Prostate gland (tissue), 2 donors: ENCODE measurements around the gene RBP7. TPM values are rescaled to one million over a fixed set of nuclear protein-coding genes. Genes with fewer than 3 reads are reported as not detected.
A peak's percentile ranks its signal among the peaks of the same experiment; 100 is the strongest.

Experiments used
- DNase-seq: peaks from one replicate; pipeline ENCODE4 v3.0.0-alpha.2; 2019; ENCODE audit warnings: low spot score
- H3K27ac ChIP-seq, 2 donors: fragments of 200-600 bp; sonication (generic); 2 replicates each; pipeline ENCODE4 v1.5.1; 2017 to 2019
- H3K27me3 ChIP-seq: fragments of 200-600 bp; sonication (generic); replicated peaks from 2 replicates; pipeline ENCODE4 v1.5.1; 2019; ENCODE audit not compliant: insufficient read depth
- H3K36me3 ChIP-seq, 2 donors: fragments of 200-600 bp; sonication (generic); 1 replicate in 1 of 2; 2 replicates in 1 of 2; pipeline versions ENCODE4 v1.5.1 to v1.8.1; 2017 to 2019
- H3K4me1 ChIP-seq: fragments of 200-600 bp; sonication (generic); replicated peaks from 2 replicates; pipeline ENCODE4 v1.5.1; 2019
- H3K4me3 ChIP-seq, 2 donors: fragments of 200-600 bp; sonication (generic); 2 replicates each; pipeline ENCODE4 v1.5.1; 2017 to 2019
- H3K9me3 ChIP-seq: fragments of 200-600 bp; sonication (generic); 2 replicates; pipeline ENCODE4 v1.5.1; 2017
- POLR2A ChIP-seq: fragments of 450-650 bp; IDR thresholded peaks from one replicate; pipeline ENCODE4 v1.6.1; 2016; ENCODE audit warnings: antibody characterized with exemption, mild to moderate bottlenecking
- POLR2AphosphoS5 ChIP-seq: sonication (generic); formaldehyde crosslinking; IDR thresholded peaks from one replicate; pipeline ENCODE4 v1.6.1; 2017; ENCODE audit warnings: antibody characterized with exemption
- WGBS: methylation state at CpG from one replicate; pipeline ENCODE4 v1.1.5; 2018; 5-methylcytosine and 5-hydroxymethylcytosine counted together
- intact Hi-C: fragments of 100-400 bp; cut with DNase I; formaldehyde crosslinking; loops from one replicate; pipeline ENCODE4 v1.14.2; 2022
- total RNA-seq, 2 donors: library from RNA; depleted of rRNA; stranded (reverse); fragments of >200 nt; gene quantifications; one replicate each; pipeline ENCODE4 v1.1.0, GENCODE V29; 2016
- TF ChIP-seq, protein P1 (sequence below), 4 experiments: fragments of 200-600 bp in 2 of 4; fragments of 450-650 bp in 2 of 4; sonication (generic) in 2 of 4; IDR thresholded peaks; 1 replicate in 3 of 4; 2 replicates in 1 of 4; pipeline ENCODE4 v1.5.1; 2016 to 2019; ENCODE audit warnings: antibody characterized with exemption in 4 of 4, mild to moderate bottlenecking in 2 of 4, moderate library complexity in 2 of 4

RBP7 gene
- total RNA-seq, 2 donors from 2014 or later = 5.9 to 23.5 TPM

DNA sequence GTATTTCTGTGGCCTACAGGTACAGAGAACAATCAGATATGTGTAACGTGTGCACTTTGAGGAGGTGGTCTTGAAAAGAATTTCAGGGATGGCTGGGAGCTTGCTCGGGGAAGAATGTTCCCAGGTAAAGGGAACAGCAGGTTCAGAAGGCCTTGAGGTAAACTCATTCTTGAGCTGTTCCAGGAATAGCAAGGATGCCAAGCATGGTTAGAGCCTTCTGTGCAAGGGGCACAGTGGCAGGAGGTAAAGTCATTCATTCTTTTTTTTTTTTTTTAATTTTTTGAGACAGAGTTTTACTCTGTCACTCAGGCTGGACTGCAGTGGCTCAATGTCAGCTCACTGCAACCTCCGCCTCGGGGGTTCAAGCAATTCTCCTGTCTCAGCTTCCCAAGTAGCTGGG, 45.7 kb downstream of the RBP7 start:
- no peaks in the 10 kb centered on the region for H3K9me3 ChIP-seq
- DNase-seq = no peak
- 94% methylated on average over 4 of the region's 4 CpGs for WGBS
- no peak overlapping the region for H3K4me3 ChIP-seq
- intact Hi-C loops = no loop called here
- TF ChIP-seq POLR2AphosphoS5 (no peak), POLR2A (no peak)
- TF ChIP-seq, protein P1, sequence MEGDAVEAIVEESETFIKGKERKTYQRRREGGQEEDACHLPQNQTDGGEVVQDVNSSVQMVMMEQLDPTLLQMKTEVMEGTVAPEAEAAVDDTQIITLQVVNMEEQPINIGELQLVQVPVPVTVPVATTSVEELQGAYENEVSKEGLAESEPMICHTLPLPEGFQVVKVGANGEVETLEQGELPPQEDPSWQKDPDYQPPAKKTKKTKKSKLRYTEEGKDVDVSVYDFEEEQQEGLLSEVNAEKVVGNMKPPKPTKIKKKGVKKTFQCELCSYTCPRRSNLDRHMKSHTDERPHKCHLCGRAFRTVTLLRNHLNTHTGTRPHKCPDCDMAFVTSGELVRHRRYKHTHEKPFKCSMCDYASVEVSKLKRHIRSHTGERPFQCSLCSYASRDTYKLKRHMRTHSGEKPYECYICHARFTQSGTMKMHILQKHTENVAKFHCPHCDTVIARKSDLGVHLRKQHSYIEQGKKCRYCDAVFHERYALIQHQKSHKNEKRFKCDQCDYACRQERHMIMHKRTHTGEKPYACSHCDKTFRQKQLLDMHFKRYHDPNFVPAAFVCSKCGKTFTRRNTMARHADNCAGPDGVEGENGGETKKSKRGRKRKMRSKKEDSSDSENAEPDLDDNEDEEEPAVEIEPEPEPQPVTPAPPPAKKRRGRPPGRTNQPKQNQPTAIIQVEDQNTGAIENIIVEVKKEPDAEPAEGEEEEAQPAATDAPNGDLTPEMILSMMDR (IDR thresholded peaks at IDR 0.05) = no peak
- no peak overlapping the region for H3K27ac ChIP-seq
- no peaks in the 10 kb centered on the region for H3K27me3 ChIP-seq
- H3K36me3 ChIP-seq = no peaks in the 10 kb centered on the region
- H3K4me1 ChIP-seq = peaks cover 13% of the 10 kb centered on the region

DNA sequence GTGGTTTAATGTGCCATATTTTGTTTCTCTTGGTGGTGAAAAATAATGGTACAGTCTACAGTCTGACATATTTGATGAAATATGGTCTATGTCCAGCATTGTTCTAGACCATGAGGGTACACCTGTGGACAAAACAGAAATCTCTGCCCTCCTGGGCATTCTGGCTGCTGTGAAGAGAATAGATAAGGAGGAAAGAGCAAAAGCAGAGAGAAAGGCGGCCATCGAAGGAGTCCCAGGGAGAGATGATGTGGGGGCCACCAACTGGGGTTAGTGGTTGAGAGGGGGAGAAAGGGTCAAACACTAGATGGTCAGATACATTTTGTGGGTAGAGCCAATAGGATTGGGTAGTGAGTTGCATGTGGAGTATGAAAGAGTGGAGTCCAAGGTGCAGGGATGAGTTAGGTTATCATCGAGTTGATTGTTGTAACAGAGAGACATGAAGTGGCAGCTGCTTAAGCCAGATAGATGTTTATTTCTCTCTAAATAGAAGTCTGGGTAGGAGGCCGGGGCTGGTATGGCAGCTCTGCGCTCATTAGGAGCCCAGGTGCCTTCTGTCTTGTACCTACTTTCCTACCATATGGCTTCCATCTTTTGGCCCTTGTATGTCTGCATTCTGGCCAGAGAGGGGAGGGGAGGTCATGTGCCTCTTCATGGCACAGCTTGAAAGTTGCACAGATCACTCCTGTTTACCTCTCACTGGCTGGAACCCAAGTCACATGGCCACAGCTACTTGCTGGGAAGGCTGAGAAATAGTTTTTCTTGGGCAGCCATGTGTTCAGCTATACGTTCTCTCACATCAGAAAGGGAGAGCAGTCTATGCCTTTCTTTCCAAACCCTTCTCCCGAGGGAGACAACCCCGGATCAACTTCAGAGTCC, 48.7 kb downstream of the RBP7 start:
- peaks cover 13% of the 10 kb centered on the region for H3K4me1 ChIP-seq
- peak; percentile 82 for DNase-seq
- no peaks in the 10 kb centered on the region for H3K9me3 ChIP-seq
- H3K4me3 ChIP-seq = no peak overlapping the region
- TF ChIP-seq, protein P1 (IDR thresholded peaks at IDR 0.05) = no peak
- TF ChIP-seq POLR2A (no peak), POLR2AphosphoS5 (peak; percentile 84)
- intact Hi-C loops = no loop called here
- H3K27me3 ChIP-seq = no peaks in the 10 kb centered on the region
- H3K36me3 ChIP-seq = no peaks in the 10 kb centered on the region
- WGBS = 60% methylated on average over 8 of the region's 8 CpGs
- H3K27ac ChIP-seq = peak overlapping the region; percentile 71

DNA sequence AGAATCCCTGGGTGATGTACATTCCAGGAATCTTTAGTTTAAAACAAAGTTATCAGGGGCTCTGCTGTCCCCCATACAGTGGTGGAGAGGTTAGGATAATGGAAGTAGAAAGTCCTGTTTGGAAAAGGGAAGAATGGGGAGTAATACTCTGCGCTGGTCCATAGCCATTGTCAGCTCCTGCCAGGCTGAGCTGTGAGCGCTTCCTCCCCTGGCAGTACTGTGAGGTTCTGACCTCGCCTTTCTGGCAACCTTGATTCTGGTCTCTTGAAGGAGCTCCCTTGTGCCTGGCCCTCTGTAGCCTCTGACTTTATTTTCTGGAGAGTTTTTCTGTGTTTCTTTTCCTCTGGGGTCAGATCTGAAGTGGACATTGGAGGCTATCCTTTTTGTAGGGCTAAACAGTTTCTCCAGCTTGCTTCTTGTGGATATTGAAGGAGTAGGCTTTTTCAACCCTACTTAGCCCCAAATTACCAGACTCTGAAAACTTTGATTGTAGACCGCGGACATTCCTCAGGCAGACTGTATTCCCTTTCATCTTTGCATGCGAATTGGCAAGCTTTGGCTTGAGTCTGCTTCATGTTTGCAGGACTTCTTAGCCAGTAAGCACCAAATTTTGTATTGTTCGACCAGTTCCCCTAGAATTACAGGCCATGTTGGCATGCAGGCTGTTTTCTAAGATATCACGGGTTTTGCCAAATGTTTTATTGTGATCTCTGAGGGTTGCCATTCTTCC, 49.5 kb downstream of the RBP7 start:
- H3K27ac ChIP-seq = peak overlapping the region; percentile 71
- no peak for DNase-seq

DNA sequence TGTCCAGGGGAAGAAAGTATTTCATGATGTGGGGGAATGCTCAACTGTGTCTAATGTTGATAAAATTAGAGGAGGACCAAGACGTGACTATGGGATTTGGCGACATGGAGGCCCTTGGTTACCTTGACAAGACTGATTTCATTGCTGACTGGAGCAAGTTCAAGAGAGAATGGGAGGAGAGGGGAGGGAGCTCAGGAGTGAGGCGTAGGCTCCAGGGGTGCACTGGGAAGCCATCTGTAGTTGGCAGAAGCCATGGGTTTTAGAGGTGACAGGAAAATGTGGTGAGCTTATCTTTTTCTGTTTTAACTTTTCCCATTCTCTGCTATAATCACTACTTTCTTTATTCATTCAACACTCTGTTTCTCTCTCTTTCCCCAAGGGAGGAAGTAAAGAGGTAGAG, 51.6 kb downstream of the RBP7 start:
- WGBS = 96% methylated on average over 3 of the region's 3 CpGs
- H3K9me3 ChIP-seq = no peaks in the 10 kb centered on the region
- intact Hi-C loops = no loop called here
- no peaks in the 10 kb centered on the region for H3K27me3 ChIP-seq
- no peaks in the 10 kb centered on the region for H3K36me3 ChIP-seq
- H3K4me3 ChIP-seq = no peak overlapping the region
- TF ChIP-seq POLR2AphosphoS5 (no peak), POLR2A (no peak)
- TF ChIP-seq, protein P1 (IDR thresholded peaks at IDR 0.05) = no peak
- H3K27ac ChIP-seq = no peak overlapping the region
- no peak for DNase-seq
- H3K4me1 ChIP-seq = peaks cover 13% of the 10 kb centered on the region

More for the DNA sequence above, 49.5 kb downstream of the RBP7 start:
- H3K4me3 ChIP-seq = no peak overlapping the region
- TF ChIP-seq POLR2A = no peak
- TF ChIP-seq, protein P1 (IDR thresholded peaks at IDR 0.05) = no peak
- no peak for TF ChIP-seq POLR2AphosphoS5
- H3K36me3 ChIP-seq = no peaks in the 10 kb centered on the region
- 32% methylated on average over 8 of the region's 8 CpGs for WGBS
- H3K27me3 ChIP-seq = no peaks in the 10 kb centered on the region
- intact Hi-C loops = no loop called here
- H3K4me1 ChIP-seq = peaks cover 13% of the 10 kb centered on the region
- no peaks in the 10 kb centered on the region for H3K9me3 ChIP-seq
